Measurements from ENCODE around the gene TMEM205.
"Not testable (repeated sequence)": the region's sequence is repeated elsewhere in the genome, so short reads cannot be mapped to it uniquely, and the experiment has no call there.

The TMEM205 gene

DNA sequence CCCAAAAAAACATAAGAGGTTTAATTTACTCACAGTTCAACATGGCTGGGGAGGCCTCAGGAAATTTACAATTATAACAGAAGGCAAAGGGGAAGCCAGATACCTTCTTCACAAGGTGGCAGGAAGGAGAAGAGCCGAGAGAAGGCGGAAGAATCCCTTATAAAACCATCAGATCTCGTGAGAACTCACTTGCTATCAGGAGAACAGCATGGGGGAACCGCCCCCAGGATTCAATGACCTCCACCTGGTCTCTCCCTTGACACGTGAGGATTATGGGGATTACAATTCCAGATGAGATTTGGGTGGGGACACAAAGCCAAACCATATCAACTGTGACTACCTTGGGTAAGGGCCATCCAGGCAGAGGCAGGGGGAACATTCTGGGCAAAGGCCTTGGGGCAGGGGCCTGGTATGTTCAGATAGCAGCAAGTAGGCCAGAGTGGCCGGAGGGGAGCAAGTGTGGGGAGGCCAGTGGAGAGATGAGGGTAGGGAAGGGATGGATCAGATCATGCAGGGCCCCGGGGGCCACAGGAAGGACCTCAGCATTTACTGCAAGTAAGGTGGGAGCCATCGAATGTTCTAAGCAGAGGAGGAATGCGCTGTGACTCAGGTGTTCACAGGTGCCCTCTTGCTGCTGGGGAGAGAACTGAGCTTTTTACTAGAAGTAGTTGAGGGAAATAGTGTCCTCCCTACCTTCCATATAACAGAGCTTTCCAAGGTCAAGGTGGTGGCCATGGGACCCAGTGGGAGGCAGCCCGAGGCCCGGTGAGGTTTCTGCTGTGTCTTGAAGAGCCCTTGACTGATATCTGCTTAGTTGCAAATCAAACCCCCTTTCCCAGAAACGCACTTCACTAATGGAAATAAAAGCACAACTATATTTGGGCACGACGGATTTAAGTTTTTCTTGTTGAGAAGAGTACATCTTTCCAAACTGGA, 24.6 kb downstream of the TMEM205 start:
- no peak overlapping the region for H3K4me3 ChIP-seq (ENCODE audit: insufficient read depth, low read length, poor library complexity, severe bottlenecking)
- no peaks in the 10 kb centered on the region for H4K20me1 ChIP-seq (ENCODE audit: low read depth, low read length)
- H3K4me2 ChIP-seq (ENCODE audit: low read depth, low read length, poor library complexity, severe bottlenecking) = no peak overlapping the region
- no peaks in the 10 kb centered on the region for H3K27me3 ChIP-seq (ENCODE audit: low read length)
- TF ChIP-seq, protein P1, sequence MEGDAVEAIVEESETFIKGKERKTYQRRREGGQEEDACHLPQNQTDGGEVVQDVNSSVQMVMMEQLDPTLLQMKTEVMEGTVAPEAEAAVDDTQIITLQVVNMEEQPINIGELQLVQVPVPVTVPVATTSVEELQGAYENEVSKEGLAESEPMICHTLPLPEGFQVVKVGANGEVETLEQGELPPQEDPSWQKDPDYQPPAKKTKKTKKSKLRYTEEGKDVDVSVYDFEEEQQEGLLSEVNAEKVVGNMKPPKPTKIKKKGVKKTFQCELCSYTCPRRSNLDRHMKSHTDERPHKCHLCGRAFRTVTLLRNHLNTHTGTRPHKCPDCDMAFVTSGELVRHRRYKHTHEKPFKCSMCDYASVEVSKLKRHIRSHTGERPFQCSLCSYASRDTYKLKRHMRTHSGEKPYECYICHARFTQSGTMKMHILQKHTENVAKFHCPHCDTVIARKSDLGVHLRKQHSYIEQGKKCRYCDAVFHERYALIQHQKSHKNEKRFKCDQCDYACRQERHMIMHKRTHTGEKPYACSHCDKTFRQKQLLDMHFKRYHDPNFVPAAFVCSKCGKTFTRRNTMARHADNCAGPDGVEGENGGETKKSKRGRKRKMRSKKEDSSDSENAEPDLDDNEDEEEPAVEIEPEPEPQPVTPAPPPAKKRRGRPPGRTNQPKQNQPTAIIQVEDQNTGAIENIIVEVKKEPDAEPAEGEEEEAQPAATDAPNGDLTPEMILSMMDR (IDR thresholded peaks at IDR 0.05; ENCODE audit: insufficient read depth, low read length, poor library complexity, severe bottlenecking) = no peak
- no peaks in the 10 kb centered on the region for H3F3A ChIP-seq (ENCODE audit: insufficient read depth)
- H3K9ac ChIP-seq (ENCODE audit: low read length) = no peak overlapping the region
- no peaks in the 10 kb centered on the region for H3K36me3 ChIP-seq (ENCODE audit: low read length)
- H3K9me3 ChIP-seq (ENCODE audit: insufficient read depth, low read length) = no peaks in the 10 kb centered on the region
- no peak overlapping the region for H2AFZ ChIP-seq (ENCODE audit: low read depth, low read length, severe bottlenecking)
- H3K27ac ChIP-seq (ENCODE audit: low read depth, low read length) = no peak overlapping the region
- no peaks in the 10 kb centered on the region for H3K79me2 ChIP-seq (ENCODE audit: insufficient read depth, low read length)
- no peaks in the 10 kb centered on the region for H3K9me2 ChIP-seq (replicated peaks; ENCODE audit: insufficient read depth, low read length)

DNA sequence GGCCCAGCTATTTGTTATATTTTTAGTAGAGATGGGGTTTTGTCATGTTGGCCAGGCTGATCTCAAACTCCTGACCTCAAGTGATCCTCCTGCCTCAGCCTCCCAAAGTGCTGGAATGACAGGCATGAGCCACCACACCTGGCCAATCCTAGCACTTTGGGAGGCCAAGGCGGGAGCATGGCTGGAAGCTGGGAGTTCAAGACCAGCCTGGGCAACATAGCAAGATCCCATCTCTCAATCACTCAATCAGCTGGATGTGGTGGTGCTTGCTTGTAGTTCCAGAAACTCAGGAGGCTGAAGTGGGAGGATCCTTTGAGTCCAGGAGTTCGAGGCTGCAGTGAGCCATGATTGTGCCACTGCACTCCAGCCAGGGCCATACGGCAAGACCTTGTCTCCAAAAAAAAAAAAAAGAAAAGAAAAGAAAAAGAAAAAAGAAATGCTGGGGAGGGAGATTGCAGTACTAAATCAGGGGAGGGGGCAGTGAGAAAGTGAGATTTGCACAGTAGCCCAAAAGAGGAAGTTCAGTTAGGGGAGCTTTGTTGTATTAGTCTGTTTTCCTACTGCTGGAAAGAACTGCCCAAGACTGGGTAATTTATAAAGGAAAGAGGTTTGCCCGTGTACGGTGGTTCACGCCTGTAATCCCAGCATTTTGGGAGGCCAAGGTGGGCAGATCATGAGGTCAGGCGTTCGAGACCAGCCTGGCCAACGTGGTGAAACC, 25.6 kb downstream of the TMEM205 start:
- not testable (repeated sequence) for H3K4me2 ChIP-seq (ENCODE audit: low read depth, low read length, poor library complexity, severe bottlenecking); H3F3A ChIP-seq (ENCODE audit: insufficient read depth); H4K20me1 ChIP-seq (ENCODE audit: low read depth, low read length); H3K79me2 ChIP-seq (ENCODE audit: insufficient read depth, low read length); H3K9me2 ChIP-seq (replicated peaks; ENCODE audit: insufficient read depth, low read length); H2AFZ ChIP-seq (ENCODE audit: low read depth, low read length, severe bottlenecking); H3K36me3 ChIP-seq (ENCODE audit: low read length); H3K9ac ChIP-seq (ENCODE audit: low read length); H3K27ac ChIP-seq (ENCODE audit: low read depth, low read length); H3K27me3 ChIP-seq (ENCODE audit: low read length); H3K9me3 ChIP-seq (ENCODE audit: insufficient read depth, low read length); H3K4me3 ChIP-seq (ENCODE audit: insufficient read depth, low read length, poor library complexity, severe bottlenecking)

DNA sequence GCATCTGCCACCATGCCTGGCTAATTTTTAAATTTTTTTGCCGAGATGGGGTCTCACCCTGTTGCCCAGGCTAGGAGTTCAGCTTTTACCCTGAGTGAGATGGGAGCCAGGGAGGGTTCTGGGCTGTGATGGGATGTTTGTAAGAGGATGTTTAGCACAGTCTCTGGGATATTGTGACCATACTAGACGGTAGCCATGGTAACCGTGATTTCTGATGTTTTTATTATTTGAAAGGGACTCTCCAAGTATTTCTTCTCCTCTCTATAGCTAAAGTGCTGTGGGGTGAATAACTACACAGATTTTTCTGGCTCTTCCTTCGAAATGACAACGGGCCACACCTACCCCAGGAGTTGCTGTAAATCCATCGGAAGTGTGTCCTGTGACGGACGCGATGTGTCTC, 39.7 kb downstream of the TMEM205 start:
- Histone ChIP-seq H3F3A (ENCODE audit: insufficient read depth) (no peaks in the 10 kb centered on the region), H3K9ac (ENCODE audit: low read length) (no peak overlapping the region), H3K27ac (ENCODE audit: low read depth, low read length) (no peak overlapping the region), H3K4me3 (ENCODE audit: insufficient read depth, low read length, poor library complexity, severe bottlenecking) (no peak overlapping the region), H3K27me3 (ENCODE audit: low read length) (no peaks in the 10 kb centered on the region), H3K9me3 (ENCODE audit: insufficient read depth, low read length) (no peaks in the 10 kb centered on the region), H2AFZ (ENCODE audit: low read depth, low read length, severe bottlenecking) (no peak overlapping the region), H4K20me1 (ENCODE audit: low read depth, low read length) (no peaks in the 10 kb centered on the region), H3K36me3 (ENCODE audit: low read length) (no peaks in the 10 kb centered on the region), H3K9me2 (replicated peaks; ENCODE audit: insufficient read depth, low read length) (no peaks in the 10 kb centered on the region), H3K79me2 (ENCODE audit: insufficient read depth, low read length) (no peaks in the 10 kb centered on the region), H3K4me2 (ENCODE audit: low read depth, low read length, poor library complexity, severe bottlenecking) (no peak overlapping the region)
- no peak for TF ChIP-seq EZH2phosphoT487 (conservative IDR thresholded peaks at IDR 0.05; ENCODE audit: low read length)
- TF ChIP-seq, protein P1 (IDR thresholded peaks at IDR 0.05; ENCODE audit: insufficient read depth, low read length, poor library complexity, severe bottlenecking) = no peak

DNA sequence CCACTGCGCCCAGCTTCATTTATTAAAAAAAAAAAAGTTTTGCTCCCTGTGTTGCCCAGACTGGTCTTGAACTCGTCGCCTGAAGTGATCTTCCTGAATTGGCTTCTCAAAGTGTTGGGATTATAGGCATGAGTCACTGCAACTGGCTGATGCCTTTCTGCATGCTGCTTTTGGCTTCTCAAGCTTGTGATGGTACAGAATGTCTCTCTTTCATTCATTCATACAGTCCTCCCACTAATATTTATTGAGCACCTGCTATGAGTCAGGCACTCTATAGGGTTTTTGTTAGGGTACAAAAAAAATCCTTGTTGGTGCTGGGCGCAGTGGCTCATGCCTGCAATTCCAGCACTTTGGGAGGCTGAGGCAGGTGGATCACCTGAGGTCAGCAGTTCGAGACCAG, 41.1 kb downstream of the TMEM205 start:
- TF ChIP-seq, protein P1 (IDR thresholded peaks at IDR 0.05; ENCODE audit: insufficient read depth, low read length, poor library complexity, severe bottlenecking) = no peak
- TF ChIP-seq EZH2phosphoT487 (conservative IDR thresholded peaks at IDR 0.05; ENCODE audit: low read length) = no peak
- H3K27ac ChIP-seq (ENCODE audit: low read depth, low read length) = no peak overlapping the region

More for the DNA sequence above, 41.1 kb downstream of the TMEM205 start:
- Histone ChIP-seq H4K20me1 (ENCODE audit: low read depth, low read length) (no peaks in the 10 kb centered on the region), H3K9ac (ENCODE audit: low read length) (no peak overlapping the region), H3K4me2 (ENCODE audit: low read depth, low read length, poor library complexity, severe bottlenecking) (no peak overlapping the region), H3K4me3 (ENCODE audit: insufficient read depth, low read length, poor library complexity, severe bottlenecking) (no peak overlapping the region), H3K9me2 (replicated peaks; ENCODE audit: insufficient read depth, low read length) (no peaks in the 10 kb centered on the region), H3K27me3 (ENCODE audit: low read length) (no peaks in the 10 kb centered on the region), H3K36me3 (ENCODE audit: low read length) (no peaks in the 10 kb centered on the region), H3F3A (ENCODE audit: insufficient read depth) (no peaks in the 10 kb centered on the region), H3K79me2 (ENCODE audit: insufficient read depth, low read length) (no peaks in the 10 kb centered on the region), H2AFZ (ENCODE audit: low read depth, low read length, severe bottlenecking) (no peak overlapping the region), H3K9me3 (ENCODE audit: insufficient read depth, low read length) (no peaks in the 10 kb centered on the region)

All from SU-DHL-6 (cell line).